Posterior cingulate gyrus (tissue), 11 donors: Measurements from ENCODE around the gene IFRD2.
"Not testable (repeated sequence)": the region's sequence is repeated elsewhere in the genome, so short reads cannot be mapped to it uniquely, and the experiment has no call there.

Experiments
- DNase-seq, 10 donors: peaks; one replicate each; pipeline versions ENCODE4 v3.0.0 to v3.0.0-alpha.2; 2020 to 2021; ENCODE audit warnings: mixed read lengths in 3 of 10
- intact Hi-C: fragments of 100-400 bp; cut with DNase I; formaldehyde crosslinking; loops from one replicate; pipeline ENCODE4 v1.15.1; 2023

The IFRD2 gene

DNA sequence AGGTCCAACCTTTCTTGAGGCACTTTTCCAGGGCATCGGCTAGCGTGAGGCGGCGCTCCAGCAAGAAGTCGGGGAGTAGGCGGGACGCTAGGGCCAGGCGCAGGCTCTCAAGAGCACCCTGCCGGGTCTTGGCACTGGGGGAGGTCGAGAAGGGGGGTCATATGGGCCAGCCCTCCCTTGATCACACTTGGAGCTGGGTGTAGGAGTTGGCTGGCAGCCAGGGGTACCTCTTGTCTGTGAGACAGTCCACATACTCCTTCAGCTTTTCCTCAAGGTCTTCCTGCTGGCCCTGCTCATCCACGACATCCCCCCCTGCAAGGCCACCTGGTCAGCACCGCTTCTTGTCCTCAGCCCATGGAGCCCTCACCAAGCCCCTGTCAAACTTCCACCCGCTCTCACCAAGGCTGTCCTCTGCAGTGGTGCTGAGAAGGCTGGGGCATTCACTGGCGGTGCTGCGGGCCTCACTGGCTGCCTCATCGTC, 2.0 kb downstream of the IFRD2 start:
- no peak for DNase-seq
- intact Hi-C loops: no loop called here

DNA sequence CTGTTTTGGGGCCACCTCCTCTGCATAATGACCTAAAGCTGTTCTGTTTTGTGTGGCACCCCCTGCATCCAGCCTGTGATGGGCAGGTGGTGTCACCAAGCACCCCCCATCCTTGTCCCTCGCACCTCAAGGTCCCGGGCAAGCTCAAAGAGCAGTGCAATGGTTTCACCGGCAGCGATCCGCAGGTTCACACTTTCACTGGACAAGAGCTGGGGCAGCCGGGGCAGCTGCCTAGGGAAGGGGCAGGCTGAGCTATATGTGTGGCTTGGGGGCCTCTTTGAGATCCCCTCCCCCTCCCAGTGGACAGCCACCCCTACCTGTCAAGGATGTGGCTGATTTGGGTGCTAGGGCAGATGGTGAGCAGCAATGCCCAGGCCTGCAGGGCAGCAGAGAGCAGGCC, 3.1 kb downstream of the IFRD2 start:
- DNase-seq: no peak
- intact Hi-C loops: no loop called here

DNA sequence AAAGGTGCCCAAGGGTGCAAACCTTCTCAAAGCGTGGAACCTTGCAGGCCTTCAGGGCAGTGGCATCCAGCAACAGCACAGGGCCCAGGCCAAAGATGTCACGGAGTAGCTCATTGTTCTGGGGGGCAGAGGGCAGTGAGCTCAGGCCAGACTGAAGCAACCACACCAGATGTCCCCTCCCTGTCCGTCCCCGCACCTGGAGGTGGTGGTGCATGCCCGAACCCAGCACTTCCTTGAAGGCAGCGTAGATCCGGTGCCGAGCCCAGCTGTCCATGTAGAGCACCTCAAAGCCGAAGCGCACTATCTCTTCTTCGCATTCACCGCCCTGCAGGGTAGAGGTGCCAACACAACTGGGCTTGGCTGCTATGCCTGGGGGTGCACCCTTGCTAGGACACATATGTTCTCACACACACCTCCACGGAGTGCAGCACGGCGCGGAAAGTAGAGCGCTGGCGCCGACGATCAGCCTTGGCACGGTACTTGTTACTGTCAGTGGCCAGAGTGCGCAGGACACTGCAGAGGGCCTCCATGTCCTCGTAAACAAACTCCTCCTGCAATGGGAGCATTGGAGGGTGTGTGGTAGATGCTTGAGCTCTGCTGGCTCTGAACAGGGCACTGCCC, 3.7 kb downstream of the IFRD2 start:
- no peak for DNase-seq
- intact Hi-C loops: no loop called here

DNA sequence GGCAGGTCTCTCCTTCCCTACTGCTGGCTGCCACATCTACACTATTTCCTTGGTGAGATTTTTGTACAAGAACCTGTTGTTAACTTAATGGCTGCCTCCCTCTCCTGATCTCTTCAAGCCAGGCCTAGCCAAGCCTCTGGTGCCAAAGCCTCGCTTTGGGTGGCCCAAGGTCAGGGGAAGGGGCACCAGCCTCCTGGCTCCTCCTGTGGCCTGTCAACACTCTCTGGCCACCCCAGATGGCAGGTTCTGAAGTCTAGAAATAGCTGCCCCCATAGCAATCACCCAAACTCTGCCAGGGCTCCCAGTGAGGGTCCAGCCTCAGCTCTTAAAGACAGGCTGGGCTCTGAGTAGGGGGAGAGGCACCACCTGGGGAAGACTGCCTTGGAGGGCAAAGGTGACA, 5.0 kb downstream of the IFRD2 start:
- intact Hi-C loops: no loop called here
- DNase-seq: no peak

DNA sequence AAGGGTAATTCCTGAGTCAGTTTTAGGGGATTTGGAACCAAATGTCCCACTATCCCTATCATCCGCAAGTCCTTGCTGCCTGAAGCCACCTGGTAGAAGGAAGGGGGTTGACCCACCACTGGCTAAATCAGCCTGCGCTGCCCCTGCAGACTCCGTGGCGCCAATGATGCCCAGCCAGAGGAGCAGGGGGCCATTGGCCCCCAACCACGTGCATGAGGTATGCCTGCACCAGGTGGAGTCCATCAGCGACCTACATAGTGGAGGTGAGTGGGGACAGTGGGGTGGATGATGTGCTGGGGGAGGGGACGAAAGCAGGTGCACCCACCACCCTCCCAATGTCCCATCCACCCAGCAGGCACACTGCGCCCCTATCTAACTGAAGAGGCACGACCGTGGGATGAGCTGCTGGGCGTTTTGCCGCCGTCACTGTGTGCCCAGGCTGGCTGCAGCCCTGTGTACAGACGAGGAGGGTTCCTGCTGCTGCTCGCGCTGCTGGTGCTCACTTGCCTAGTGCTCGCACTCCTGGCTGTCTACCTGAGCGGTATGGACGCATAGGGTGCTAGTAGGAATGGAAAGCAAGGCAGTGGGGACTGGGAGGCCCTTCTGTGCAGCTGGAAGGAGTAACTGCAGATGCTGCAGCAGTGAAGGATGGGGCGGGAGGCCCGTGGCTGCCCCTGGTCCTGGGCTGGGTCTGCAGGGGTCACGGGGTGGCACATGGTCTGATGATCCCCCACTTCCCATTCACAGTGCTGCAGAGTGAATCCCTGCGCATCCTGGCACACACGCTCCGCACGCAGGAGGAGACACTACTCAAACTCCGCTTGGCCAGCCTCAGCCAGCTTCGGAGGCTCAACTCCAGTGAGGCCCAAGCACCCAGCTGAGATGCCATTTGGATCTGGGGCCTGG, 5.7 kb downstream of the IFRD2 start:
- intact Hi-C loops: no loop called here
- DNase-seq: no peak

DNA sequence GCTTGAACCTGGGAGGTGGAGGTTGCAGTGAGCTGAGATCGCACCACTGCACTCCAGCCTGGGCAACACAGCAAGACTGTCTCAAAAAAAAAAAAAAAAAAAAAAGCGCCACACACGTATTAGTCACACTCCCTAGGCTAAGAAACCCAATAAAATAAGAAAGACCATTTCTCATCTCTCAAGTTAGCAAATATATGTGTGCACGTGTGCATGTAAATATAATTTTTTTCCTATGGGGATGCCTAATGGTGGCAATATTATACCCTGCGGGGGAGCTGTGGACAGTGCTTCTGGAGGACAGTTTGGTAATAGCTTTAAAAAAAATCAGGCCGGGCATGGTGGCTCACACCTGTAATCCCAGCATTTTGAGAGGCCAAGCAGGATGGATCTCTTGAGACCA, 8.1 kb downstream of the IFRD2 start:
- intact Hi-C loops, DNase-seq: not testable (repeated sequence)

DNA sequence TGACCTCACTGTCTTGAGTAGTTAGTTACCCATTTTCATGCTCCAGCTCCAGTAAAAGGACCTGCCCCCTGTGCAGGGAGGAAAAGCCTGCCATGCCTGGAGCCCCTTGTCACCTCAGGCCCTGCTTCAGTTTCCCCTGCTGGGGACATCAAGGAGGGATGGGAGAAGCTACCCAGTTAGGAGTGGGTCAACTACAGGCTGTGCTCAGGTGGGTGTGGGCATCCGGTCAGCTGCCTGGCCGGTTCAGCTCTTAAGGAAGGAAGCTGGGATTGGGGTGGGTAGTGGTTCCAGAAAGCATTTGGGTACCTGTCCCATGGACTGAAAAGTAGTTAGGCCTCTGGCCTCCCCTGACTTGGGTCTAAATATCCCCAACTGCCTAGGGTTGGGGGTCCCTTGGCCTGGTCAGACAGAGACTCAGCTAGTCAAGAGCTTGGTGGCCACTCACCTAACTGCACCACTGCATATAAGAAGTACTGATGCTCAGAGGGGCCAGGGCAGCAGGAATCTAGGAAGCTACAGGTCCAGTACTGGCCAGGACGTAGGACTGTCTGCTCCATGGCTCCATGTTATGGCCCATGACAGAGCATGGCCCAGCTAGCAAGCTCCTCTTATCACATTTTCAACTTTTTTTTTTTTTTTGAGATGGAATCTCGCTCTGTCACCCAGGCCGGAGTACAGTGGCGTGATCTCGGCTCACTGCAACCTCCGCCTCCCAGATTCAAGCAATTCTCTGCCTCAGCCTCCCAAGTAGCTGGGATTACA, 12.8 kb downstream of the IFRD2 start:
- intact Hi-C loops: loop anchor here (10.0 kb wide), 1 partner anchor 45 kb away; the partner anchor contains the start of genes HYAL2 and TUSC2
- no peak for DNase-seq

DNA sequence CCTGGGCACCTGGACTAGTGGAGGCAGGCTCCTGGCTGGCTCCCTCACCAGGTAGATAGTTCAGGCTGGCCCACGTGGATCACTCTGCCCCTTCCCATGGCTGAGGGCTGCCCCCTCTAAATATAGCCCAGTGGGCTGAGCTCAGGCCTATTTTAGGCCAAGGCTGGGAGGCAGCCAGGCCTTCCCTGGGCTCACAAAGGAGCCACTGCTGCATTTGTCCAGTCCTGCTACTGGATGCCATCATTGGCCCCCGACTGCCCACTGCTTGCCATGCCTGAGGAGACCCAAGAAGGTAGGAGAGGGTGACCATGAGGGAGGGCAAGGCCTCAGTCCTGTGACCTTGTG, 13.4 kb downstream of the IFRD2 start, which contains the start of gene LSMEM2:
TSS of gene LSMEM2 (plus strand) at position 208 of the 345 bp plus-strand sequence. CDS start at position 235, 27 bp downstream.
- DNase-seq: peak in 2 of 10 donors; percentile 39 to 90
- intact Hi-C loops: loop anchor here (10.0 kb wide), 1 partner anchor 46 kb away; the partner anchor contains the start of genes HYAL2 and TUSC2

DNA sequence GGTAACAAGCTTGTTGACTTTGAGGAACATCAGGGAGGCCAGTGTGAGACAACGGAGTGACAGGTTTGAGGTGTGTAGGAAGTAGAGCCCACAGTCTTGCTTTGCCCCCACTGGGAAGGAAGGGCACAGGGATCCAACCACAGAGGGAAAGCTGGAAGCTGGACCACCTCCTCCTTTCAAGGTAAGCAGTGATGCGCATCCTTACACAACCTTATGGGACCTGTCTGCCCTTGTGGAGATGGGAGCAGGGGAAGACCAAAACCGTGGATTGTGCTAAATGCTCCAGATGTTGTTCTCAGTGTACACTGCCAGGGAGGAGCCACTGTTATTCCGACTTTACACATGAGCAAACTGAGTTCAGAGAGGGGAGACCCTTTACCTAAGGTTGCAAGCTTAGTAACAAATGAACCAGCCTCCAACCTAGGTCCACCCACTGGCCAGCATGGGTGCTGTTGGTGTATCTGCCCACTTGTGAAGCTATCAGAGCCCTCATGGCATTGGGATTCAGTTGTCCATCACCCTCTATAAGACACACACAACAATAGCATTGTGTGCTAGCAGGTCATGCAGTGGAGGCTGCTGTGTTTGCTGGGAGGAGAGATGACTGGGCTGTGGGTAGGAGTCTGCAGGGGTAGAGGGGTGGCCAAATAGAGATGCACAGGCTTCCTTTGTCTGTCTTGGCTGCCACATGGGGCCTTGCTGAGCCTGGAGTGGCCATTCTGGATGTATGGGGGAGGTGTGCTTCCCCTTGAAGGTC, 13.9 kb downstream of the IFRD2 start:
- DNase-seq: peak in 2 of 10 donors; percentile 27 to 92
- intact Hi-C loops: loop anchor here (10.0 kb wide), 1 partner anchor 46 kb away; the partner anchor contains the start of genes HYAL2 and TUSC2

DNA sequence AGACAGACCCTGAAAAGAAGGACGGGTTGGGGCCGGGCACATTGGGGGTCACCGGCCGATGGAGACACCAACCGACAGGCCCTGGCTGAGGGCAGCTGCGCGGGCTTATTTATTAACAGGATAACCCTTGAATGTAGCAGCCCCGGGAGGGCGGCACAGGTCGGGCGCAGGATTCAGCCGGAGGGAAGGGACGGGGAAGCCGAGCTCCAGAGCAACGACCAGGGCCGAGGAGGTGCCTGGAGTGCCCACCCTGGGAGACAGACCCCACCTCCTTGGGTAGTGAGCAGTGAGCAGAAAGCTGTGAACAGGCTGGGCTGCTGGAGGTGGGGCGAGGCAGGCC, 15.5 kb downstream of the IFRD2 start:
- intact Hi-C loops: loop anchor here (10.0 kb wide), 1 partner anchor 48 kb away; the partner anchor contains the start of genes HYAL2 and TUSC2

DNA sequence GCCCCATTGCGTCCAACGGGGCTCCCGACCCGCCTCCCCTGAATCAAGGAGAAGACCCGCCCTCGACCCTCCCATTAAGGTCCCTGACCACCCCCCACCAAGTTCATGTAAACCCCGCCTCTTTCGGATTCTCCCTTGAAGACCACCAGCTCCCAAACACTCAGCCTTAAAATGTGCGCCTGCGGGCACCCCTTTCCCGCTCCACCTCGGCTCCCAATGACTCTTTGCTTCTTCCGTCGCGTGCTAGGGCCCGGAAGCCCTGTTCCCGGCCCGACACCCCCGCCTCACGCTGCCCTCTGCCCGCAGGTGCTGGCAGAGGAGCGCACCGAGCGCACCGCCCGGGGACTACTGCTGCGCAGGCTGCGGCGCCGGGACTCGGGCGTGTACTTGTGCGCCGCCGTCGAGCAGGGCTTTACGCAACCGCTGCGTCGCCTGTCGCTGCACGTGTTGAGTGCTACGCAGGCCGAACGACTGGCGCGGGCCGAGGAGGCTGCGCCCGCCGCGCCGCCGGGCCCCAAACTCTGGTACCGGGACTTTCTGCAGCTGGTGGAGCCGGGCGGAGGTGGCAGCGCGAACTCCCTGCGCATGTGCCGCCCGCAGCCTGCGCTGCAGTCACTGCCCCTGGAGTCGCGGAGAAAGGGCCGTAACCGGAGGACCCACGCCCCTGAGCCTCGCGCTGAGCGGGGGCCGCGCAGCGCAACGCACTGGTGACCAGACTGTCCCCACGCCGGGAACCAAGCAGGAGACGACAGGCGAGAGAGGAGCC, 16.1 kb downstream of the IFRD2 start:
- intact Hi-C loops: loop anchor here (10.0 kb wide), 1 partner anchor 49 kb away; the partner anchor contains the start of genes HYAL2 and TUSC2
- no peak for DNase-seq

More for the DNA sequence above, 15.5 kb downstream of the IFRD2 start:
- no peak for DNase-seq

DNA sequence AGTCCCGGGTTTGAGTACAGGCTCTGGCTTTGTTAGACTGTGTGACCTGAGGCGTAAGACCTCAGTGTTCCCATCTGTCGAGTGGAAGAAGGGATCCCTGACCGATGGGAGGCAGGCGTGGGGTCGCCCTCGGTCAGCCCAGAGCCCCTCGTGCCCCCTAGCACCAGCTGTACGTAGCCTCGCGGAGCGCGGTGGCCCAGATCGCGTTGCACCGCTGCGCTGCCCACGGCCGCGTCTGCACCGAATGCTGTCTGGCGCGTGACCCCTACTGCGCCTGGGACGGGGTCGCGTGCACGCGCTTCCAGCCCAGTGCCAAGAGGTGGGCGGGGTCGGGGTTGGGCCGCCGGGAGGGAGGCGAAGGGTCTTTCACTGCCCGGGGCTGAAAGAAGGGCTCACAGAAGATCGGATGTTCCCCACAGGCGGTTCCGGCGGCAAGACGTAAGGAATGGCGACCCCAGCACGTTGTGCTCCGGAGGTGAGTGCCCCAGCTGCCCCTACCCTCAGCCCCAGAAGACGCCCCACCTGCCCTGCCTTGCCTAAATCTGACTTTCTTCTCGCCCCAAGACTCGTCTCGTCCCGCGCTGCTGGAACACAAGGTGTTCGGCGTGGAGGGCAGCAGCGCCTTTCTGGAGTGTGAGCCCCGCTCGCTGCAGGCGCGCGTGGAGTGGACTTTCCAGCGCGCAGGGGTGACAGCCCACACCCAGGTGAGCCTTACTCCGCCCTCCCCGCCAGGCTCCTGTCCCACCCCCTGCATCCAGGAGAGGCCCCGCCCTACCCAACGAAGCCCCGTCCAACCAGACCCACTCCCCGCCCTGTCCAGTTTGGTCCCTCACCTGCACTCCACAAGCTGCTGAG, 16.9 kb downstream of the IFRD2 start:
- intact Hi-C loops: loop anchor here (10.0 kb wide), 1 partner anchor 49 kb away; the partner anchor contains the start of genes HYAL2 and TUSC2

DNA sequence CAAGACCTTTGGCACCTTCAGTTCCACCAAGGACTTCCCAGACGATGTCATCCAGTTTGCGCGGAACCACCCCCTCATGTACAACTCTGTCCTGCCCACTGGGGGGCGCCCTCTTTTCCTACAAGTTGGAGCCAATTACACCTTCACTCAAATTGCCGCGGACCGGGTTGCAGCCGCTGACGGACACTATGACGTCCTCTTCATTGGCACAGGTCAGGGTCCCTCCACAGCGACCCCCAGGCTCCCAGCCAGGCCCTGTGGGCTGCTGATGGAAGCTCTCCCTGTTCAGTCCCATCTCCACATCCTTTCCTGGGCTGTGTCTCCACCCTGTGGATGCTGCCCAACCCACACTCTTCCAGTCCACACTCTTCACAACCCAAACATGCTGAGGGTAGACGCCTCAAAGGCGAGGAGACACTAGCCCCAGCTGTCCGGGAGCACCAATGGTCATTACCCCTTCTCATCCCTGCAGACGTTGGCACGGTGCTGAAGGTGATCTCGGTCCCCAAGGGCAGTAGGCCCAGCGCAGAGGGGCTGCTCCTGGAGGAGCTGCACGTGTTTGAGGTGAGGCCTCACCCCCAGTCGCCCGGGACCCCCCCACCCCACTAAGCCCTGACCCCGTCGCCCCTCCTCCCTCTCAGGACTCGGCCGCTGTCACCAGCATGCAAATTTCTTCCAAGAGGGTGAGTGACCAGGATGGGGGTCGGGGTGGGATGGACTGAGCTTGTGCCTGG, 17.7 kb downstream of the IFRD2 start:
- intact Hi-C loops: loop anchor here (5.0 to 10.0 kb wide), 2 partner anchors 50 to 82 kb away; partner anchors contain the start of genes GNAT1, HYAL2 and TUSC2
- DNase-seq: peak in 4 of 10 donors; percentile 39 to 63 (median 52)

More for the DNA sequence above, 16.9 kb downstream of the IFRD2 start:
- DNase-seq: no peak

DNA sequence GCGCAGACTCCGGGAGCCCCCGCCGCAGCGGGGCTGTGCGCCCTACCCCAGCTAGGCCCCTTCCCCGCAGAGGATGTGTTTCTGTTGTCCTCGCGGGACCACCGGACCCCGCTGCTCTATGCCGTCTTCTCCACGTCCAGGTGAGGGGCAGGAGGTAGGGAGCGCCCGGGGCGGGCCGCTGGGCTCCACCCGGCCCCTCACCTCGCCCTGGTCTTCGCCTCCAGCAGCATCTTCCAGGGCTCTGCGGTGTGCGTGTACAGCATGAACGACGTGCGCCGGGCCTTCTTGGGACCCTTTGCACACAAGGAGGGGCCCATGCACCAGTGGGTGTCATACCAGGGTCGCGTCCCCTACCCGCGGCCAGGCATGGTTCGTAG, 18.6 kb downstream of the IFRD2 start:
- DNase-seq: no peak
- intact Hi-C loops: loop anchor here (1.0 to 10.0 kb wide), 4 partner anchors 46 to 152 kb away; partner anchors contain the start of genes GNAT1, HYAL2 and TUSC2

DNA sequence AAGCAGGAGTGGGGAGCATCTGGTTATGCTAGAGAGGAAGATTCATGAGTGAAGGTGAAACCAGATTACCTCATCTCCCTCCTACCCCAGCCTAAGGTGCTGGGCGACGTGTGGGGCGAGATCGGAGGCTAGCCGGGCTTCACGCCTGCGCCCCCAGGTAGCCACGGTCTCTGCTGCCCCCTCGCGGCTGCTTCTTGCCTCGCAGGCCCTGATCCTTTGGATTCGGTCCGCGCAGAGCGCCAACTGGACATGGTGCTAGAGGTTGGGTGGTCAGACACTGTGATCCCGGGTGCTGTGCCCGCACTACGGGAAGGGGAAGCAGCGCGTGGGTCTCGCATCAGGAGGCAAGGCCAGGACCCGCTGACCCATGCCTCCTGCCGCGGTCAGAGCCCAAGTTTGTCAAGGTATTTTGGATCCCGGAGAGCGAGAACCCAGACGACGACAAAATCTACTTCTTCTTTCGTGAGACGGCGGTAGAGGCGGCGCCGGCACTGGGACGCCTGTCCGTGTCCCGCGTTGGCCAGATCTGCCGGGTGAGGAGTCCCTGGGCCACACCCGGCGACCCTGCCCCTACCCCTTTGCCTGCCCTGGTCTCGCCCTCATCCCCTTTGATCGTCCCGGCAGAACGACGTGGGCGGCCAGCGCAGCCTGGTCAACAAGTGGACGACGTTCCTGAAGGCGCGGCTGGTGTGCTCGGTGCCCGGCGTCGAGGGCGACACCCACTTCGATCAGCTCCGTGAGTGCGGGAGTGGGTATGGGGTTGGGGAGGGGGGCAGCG, 19.1 kb downstream of the IFRD2 start:
- intact Hi-C loops: loop anchor here (1.0 to 10.0 kb wide), 5 partner anchors 13 to 152 kb away; partner anchors contain the start of genes GNAT1, HYAL2 and TUSC2
- peak; percentile 79 to 98 (median 92) for DNase-seq

DNA sequence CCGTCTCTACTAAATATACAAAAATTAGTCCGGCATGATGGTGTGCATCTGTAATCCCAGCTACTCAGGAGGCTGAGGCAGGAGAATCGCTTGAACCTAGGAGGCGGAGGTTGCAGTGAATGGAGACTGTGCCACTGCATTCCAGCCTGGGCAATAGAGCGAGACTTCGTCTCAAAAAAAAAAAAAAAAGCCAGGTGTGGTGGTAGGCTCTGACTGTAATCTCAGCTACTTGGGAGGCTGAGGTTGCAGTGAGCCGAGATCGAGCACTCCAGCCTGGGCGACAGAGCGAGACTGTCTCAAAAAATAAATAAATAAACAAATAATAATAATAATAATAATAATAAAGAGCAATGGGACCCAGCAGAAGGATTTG, 19.7 kb downstream of the IFRD2 start:
- not testable (repeated sequence) for DNase-seq
- intact Hi-C loops: loop anchor here (1.0 to 10.0 kb wide), 3 partner anchors 12 to 80 kb away; partner anchors contain the start of genes GNAT1, HYAL2 and TUSC2
